Cardiac muscle cell (in vitro differentiated cells and primary cell): Measurements from ENCODE around the gene IFT88. TPM values are rescaled to one million over a fixed set of nuclear protein-coding genes. Genes with fewer than 3 reads are reported as not detected.

Experiments
- DNase-seq, 2 donors: peaks; one replicate each; pipeline versions ENCODE4 v3.0.0 to v3.0.0-alpha.2; 2010 to 2017; ENCODE audit warnings: low read depth in 1 of 2, low spot score in 1 of 2
- H3K27ac ChIP-seq: fragments of 200-600 bp; sonication (generic); 2 replicates; pipeline ENCODE4 v1.5.1; 2016
- H3K27me3 ChIP-seq: fragments of 200-600 bp; sonication (generic); 2 replicates; pipeline ENCODE4 v1.6.0; 2016; ENCODE audit warnings: control low read depth
- H3K36me3 ChIP-seq: fragments of 200-600 bp; sonication (generic); 2 replicates; pipeline ENCODE4 v1.5.1; 2016; ENCODE audit warnings: control low read depth
- H3K4me1 ChIP-seq: fragments of 200-600 bp; sonication (generic); 2 replicates; pipeline ENCODE4 v1.8.1; 2017; ENCODE audit warnings: low read depth, mild to moderate bottlenecking, mixed run types
- H3K4me3 ChIP-seq: fragments of 200-600 bp; sonication (generic); 2 replicates; pipeline ENCODE4 v1.5.1; 2016; ENCODE audit warnings: mild to moderate bottlenecking
- H3K9me3 ChIP-seq: fragments of 200-600 bp; sonication (generic); 2 replicates; pipeline ENCODE4 v1.5.1; 2017; ENCODE audit warnings: low read depth, mild to moderate bottlenecking, control low read depth
- CTCF ChIP-seq: IDR thresholded peaks from 2 replicates; pipeline ENCODE4 v1.5.1; 2012; ENCODE audit warnings: low read depth, mild to moderate bottlenecking, low read length
- polyA plus RNA-seq: library from polyadenylated mRNA; unstranded; fragments of >200 nt; fragmentation: Nextera tagmentation; extraction: Ambion mirVana; gene quantifications from 2 replicates; pipeline ENCODE4 v1.2.1, GENCODE V29; 2016
- total RNA-seq: library from RNA; depleted of rRNA; stranded (reverse); fragments of >200 nt; gene quantifications from 2 replicates; pipeline ENCODE4 v1.2.3, GENCODE V29; 2016

Gene IFT88
- total and polyA plus RNA-seq, 2 experiments from 2014 or later: 18.2 to 18.6 TPM

GRCh38 chr13:20719783-20720182 lies 152.8 kb downstream of the IFT88 start:
- TF ChIP-seq CTCF: no peak
- peaks cover 19% of the 10 kb centered on the region for H3K4me1 ChIP-seq
- H3K27ac ChIP-seq: no peak overlapping the region

GRCh38 chr13:20720499-20720898 lies 153.5 kb downstream of the IFT88 start:
- Histone ChIP-seq H3K27me3 (no peaks in the 10 kb centered on the region), H3K9me3 (no peaks in the 10 kb centered on the region), H3K36me3 (no peaks in the 10 kb centered on the region), H3K4me1 (peaks cover 19% of the 10 kb centered on the region), H3K4me3 (no peak overlapping the region), H3K27ac (no peak overlapping the region)
- no peak for DNase-seq
- no peak for TF ChIP-seq CTCF

More at GRCh38 chr13:20719783-20720182, 152.8 kb downstream of the IFT88 start:
- H3K27me3 ChIP-seq: no peaks in the 10 kb centered on the region
- no peaks in the 10 kb centered on the region for H3K9me3 ChIP-seq
- H3K36me3 ChIP-seq: no peaks in the 10 kb centered on the region
- H3K4me3 ChIP-seq: no peak overlapping the region
- no peak for DNase-seq

- Histone ChIP-seq H3K4me1 (peaks cover 19% of the 10 kb centered on the region), H3K9me3 (no peaks in the 10 kb centered on the region), H3K27ac (no peak overlapping the region), H3K4me3 (no peak overlapping the region), H3K36me3 (no peaks in the 10 kb centered on the region), H3K27me3 (no peaks in the 10 kb centered on the region)
- DNase-seq: no peak
- no peak for TF ChIP-seq CTCF
These were observed 154.1 kb downstream of the IFT88 start for GRCh38 chr13:20721058-20721453.

- DNase-seq: peak; percentile 64 to 78
- peak; percentile 19 for TF ChIP-seq CTCF
- H3K27ac ChIP-seq: no peak overlapping the region
- H3K9me3 ChIP-seq: no peaks in the 10 kb centered on the region
- H3K4me1 ChIP-seq: peaks cover 13% of the 10 kb centered on the region
- H3K36me3 ChIP-seq: no peaks in the 10 kb centered on the region
- no peaks in the 10 kb centered on the region for H3K27me3 ChIP-seq
- H3K4me3 ChIP-seq: no peak overlapping the region
These were observed 154.7 kb downstream of the IFT88 start for GRCh38 chr13:20721454-20722357.

- Histone ChIP-seq H3K4me1 (peaks cover under 1% of the 10 kb centered on the region), H3K9me3 (no peaks in the 10 kb centered on the region), H3K27ac (no peak overlapping the region), H3K27me3 (no peaks in the 10 kb centered on the region), H3K4me3 (no peak overlapping the region), H3K36me3 (no peaks in the 10 kb centered on the region)
- DNase-seq: no peak
- TF ChIP-seq CTCF: no peak
These were observed 160.9 kb downstream of the IFT88 start for GRCh38 chr13:20727856-20728255.
